WERI-Rb-1 (cell line): ENCODE measurements around the gene LIAS.
"Not testable (repeated sequence)": the region's sequence is repeated elsewhere in the genome, so short reads cannot be mapped to it uniquely, and the experiment has no call there.

ENCODE experiments used
- DNase-seq: peaks from one replicate; pipeline ENCODE4 v3.0.0-alpha.2; 2020
- H3K27ac ChIP-seq: fragments of 250-450 bp; sonication (Bioruptor Pico); 2 replicates; pipeline ENCODE4 v1.5.1; 2020; ENCODE audit warnings: mild to moderate bottlenecking, moderate library complexity
- H3K27me3 ChIP-seq: fragments of 250-450 bp; sonication (Bioruptor Pico); 2 replicates; pipeline ENCODE4 v1.5.1; 2021; ENCODE audit warnings: mild to moderate bottlenecking, low read depth, moderate library complexity; ENCODE audit not compliant: insufficient read depth, severe bottlenecking
- H3K36me3 ChIP-seq: fragments of 250-450 bp; sonication (Bioruptor Pico); 2 replicates; pipeline ENCODE4 v1.5.1; 2020; ENCODE audit warnings: mild to moderate bottlenecking, moderate library complexity
- H3K4me3 ChIP-seq: 2 replicates; pipeline ENCODE4 v1.5.1; 2011; ENCODE audit warnings: low read depth, mild to moderate bottlenecking, control low read depth, low read length
- H3K9me3 ChIP-seq: fragments of 250-450 bp; sonication (Bioruptor Pico); 2 replicates; pipeline ENCODE4 v1.5.1; 2021; ENCODE audit warnings: mild to moderate bottlenecking, moderate library complexity; ENCODE audit not compliant: severe bottlenecking
- TF ChIP-seq, protein P1 (sequence below): IDR thresholded peaks from 2 replicates; pipeline ENCODE4 v1.5.1; 2011; ENCODE audit warnings: low read depth, mild to moderate bottlenecking, control low read depth, inconsistent platforms, low read length

The LIAS gene

DNA sequence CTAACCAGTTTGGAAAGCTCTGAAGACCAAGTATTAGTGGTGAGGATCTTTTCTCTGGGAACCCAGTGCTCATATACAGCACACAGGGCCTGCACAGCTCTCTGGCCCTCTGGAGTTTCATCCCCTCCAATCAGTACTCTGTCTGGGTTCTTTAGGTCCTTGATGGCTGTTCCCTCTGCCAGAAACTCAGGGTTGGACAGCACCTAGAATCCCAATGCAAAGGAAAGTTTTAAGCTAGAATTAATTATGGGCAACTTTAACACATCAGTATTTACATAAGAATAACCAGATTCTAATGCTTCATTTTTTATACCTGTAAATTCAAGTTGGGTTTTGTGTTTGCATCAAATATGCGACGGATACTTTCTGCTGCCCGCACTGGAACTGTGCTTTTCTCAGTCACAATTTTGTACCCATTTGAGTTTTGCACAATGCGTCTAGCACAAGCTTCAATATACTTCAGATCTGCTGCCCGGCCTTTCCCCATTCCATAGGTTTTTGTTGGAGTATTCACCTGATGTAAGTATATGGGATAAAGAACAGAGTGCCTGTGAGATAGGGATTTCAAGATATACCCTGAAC lies 51.6 kb downstream of the LIAS start:
- TF ChIP-seq, protein P1, sequence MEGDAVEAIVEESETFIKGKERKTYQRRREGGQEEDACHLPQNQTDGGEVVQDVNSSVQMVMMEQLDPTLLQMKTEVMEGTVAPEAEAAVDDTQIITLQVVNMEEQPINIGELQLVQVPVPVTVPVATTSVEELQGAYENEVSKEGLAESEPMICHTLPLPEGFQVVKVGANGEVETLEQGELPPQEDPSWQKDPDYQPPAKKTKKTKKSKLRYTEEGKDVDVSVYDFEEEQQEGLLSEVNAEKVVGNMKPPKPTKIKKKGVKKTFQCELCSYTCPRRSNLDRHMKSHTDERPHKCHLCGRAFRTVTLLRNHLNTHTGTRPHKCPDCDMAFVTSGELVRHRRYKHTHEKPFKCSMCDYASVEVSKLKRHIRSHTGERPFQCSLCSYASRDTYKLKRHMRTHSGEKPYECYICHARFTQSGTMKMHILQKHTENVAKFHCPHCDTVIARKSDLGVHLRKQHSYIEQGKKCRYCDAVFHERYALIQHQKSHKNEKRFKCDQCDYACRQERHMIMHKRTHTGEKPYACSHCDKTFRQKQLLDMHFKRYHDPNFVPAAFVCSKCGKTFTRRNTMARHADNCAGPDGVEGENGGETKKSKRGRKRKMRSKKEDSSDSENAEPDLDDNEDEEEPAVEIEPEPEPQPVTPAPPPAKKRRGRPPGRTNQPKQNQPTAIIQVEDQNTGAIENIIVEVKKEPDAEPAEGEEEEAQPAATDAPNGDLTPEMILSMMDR = no peak
- Histone ChIP-seq H3K9me3 (no peaks in the 10 kb centered on the region), H3K36me3 (peaks cover 82% of the 10 kb centered on the region), H3K27me3 (no peaks in the 10 kb centered on the region), H3K27ac (no peak overlapping the region), H3K4me3 (no peak overlapping the region)
- no peak for DNase-seq

DNA sequence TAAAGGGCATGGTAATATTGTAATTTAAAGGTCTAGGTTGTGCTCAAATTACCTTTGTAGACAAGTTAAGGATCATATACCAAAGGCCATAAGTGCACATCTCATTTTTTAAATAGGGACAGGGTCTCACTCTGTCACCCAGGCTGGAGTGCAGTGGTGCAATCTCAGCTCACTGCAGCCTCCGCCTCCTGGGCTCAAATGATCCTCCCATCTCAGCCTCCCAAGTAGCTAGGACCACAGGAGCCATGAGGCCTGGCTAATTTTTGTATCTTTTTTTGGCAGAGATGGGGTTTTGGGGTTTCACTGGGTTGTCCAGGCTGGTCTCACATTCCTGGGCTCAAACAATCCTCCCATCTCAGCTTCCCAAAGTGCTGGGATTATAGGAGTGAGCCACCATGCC lies 55.4 kb downstream of the LIAS start:
- not testable (repeated sequence) for H3K9me3 ChIP-seq, H3K27ac ChIP-seq
- H3K36me3 ChIP-seq = peaks cover 72% of the 10 kb centered on the region

DNA sequence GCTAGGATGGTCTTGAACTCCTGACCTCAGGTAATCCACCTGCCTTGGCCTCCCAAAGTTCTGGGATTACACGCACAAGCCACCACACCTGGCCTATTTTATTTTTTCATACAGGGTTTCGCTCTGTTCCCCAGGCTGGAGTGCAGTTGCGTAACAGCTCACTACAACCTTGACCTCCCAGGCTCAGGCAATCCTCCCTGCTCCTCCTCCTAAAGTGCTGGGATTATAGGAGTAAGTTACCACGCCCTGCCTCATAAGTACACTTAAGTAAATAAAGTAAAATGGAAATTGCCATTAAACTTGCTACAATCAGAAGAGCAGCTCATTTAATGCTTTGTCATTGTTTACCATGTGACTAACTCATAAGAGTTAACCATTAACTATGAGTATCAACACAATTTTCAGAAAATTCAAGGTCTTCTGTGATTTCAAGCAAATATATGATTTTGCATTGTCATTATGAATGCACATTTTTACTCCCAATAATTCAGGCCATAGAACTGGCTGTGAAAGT lies 56.1 kb downstream of the LIAS start:
- H3K27ac ChIP-seq = no peak overlapping the region

More for the DNA sequence above, 55.4 kb downstream of the LIAS start:
- not testable (repeated sequence) for H3K27me3 ChIP-seq, DNase-seq, H3K4me3 ChIP-seq

DNA sequence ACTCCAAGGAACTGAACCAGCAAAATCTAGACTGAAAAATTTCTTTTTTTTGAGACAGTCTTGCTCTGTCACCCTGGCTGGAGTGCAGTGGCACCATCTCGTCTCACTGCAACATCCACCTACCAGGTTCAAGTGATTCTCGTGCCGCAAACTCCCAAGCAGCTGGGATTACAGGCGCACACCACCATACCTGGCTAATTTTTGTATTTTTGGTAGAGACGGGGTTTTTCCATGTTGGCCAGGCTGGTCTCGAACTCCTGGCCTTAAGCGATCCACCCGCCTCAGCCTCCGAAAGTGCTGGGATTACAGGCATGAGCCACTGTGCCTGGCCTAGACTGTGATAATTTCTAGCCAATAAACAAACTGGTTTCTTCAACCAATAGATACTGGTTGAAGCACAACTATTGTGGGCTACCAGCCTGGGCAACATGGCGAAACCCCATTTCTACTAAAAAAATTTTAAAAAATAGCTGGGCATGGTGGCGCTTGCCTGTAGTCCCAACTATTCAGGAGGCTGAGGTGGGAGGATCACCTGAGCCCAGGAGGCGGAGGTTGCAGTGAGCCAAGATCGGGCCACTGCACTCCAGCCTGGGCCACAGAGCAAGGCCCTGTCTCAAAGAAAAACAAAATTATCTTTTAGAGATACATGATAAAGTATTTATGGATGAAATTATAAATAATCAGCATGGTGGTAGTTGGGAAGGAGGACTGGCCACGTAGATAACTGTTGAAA lies 57.0 kb downstream of the LIAS start:
- H3K4me3 ChIP-seq, H3K9me3 ChIP-seq, DNase-seq, H3K27me3 ChIP-seq, H3K27ac ChIP-seq: not testable (repeated sequence)
- peaks cover 66% of the 10 kb centered on the region for H3K36me3 ChIP-seq

More for the DNA sequence above, 56.1 kb downstream of the LIAS start:
- Histone ChIP-seq H3K27me3 (no peaks in the 10 kb centered on the region), H3K4me3 (no peak overlapping the region), H3K9me3 (no peaks in the 10 kb centered on the region), H3K36me3 (peaks cover 72% of the 10 kb centered on the region)
- no peak for DNase-seq
- TF ChIP-seq, protein P1 = no peak

DNA sequence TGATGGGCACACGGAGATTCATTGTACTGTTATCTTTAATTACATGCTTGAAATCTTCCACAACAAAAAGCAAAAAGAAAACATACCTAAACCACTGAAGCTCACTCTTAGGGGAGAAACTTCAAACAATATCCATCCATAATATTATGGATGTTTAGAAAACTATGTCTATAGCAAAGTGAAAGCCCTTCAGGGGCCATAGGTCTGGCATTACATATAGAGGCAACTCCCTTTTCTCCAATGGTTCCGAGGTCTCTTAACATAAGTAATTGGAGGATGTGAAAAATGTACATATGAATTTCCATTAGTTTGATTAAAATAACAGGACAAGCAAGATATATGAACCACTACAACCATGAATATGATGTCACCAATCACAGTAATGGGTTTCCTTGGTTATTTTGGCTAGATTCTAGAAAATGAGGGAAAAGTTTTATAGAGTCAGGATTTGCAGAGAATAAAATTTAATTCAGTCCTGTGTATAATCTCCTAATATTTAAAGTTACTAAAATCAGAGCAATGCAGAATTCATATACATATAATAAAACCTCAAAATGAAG lies 57.6 kb downstream of the LIAS start:
- Histone ChIP-seq H3K27me3 (no peaks in the 10 kb centered on the region), H3K36me3 (peaks cover 66% of the 10 kb centered on the region), H3K27ac (no peak overlapping the region), H3K9me3 (no peaks in the 10 kb centered on the region), H3K4me3 (no peak overlapping the region)
- TF ChIP-seq, protein P1 = no peak
- DNase-seq = no peak

DNA sequence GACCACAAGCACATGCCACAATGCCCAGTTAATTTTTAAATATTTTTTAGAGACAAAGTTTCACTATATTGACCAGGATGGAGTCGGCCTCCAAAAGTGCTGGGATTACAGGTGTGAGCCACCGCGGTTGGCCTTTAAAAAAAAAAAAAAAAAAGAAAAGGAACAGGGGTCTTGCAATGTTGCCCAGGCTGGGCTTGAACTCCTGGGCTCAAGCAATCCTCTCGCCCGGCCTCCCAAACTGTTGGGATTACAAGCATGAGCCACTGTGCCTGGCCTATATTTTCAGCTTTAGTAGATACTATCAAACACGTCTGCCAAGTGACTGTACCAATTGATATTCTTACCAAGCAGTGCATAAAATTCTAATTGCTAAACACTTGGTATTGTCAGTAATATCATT lies 59.6 kb downstream of the LIAS start:
- no peak for DNase-seq
- peaks cover 49% of the 10 kb centered on the region for H3K36me3 ChIP-seq
- TF ChIP-seq, protein P1 = no peak

More for the DNA sequence above, 59.6 kb downstream of the LIAS start:
- H3K9me3 ChIP-seq = no peaks in the 10 kb centered on the region
- no peaks in the 10 kb centered on the region for H3K27me3 ChIP-seq
- H3K4me3 ChIP-seq = no peak overlapping the region
- no peak overlapping the region for H3K27ac ChIP-seq
